Fibroblast of villous mesenchyme (primary cell): Measurements from ENCODE around the gene EFCAB10. TPM values are rescaled to one million over a fixed set of nuclear protein-coding genes. Genes with fewer than 3 reads are reported as not detected.
"Not testable (repeated sequence)": the region's sequence is repeated elsewhere in the genome, so short reads cannot be mapped to it uniquely, and the experiment has no call there.

Source experiments
- DNase-seq: peaks from one replicate; pipeline ENCODE4 v3.0.0-alpha.2; 2010; ENCODE audit warnings: low read depth
- H3K4me3 ChIP-seq: 2 replicates; pipeline ENCODE4 v1.5.1; 2011; ENCODE audit warnings: low read depth, mild to moderate bottlenecking, low read length
- total RNA-seq: library from RNA; depleted of rRNA; stranded (reverse); fragments of >200 nt; gene quantifications from 2 replicates; pipeline ENCODE4 v1.2.3, GENCODE V29; 2012
- TF ChIP-seq, protein P1 (sequence below): IDR thresholded peaks from 2 replicates; pipeline ENCODE4 v1.5.1; 2012; ENCODE audit warnings: low read depth, mild to moderate bottlenecking, low read length; ENCODE audit not compliant: insufficient read depth

EFCAB10 gene
- total RNA-seq, 1 donor, result under 0.01 TPM

- TF ChIP-seq, protein P1, sequence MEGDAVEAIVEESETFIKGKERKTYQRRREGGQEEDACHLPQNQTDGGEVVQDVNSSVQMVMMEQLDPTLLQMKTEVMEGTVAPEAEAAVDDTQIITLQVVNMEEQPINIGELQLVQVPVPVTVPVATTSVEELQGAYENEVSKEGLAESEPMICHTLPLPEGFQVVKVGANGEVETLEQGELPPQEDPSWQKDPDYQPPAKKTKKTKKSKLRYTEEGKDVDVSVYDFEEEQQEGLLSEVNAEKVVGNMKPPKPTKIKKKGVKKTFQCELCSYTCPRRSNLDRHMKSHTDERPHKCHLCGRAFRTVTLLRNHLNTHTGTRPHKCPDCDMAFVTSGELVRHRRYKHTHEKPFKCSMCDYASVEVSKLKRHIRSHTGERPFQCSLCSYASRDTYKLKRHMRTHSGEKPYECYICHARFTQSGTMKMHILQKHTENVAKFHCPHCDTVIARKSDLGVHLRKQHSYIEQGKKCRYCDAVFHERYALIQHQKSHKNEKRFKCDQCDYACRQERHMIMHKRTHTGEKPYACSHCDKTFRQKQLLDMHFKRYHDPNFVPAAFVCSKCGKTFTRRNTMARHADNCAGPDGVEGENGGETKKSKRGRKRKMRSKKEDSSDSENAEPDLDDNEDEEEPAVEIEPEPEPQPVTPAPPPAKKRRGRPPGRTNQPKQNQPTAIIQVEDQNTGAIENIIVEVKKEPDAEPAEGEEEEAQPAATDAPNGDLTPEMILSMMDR, result no peak
- peak overlapping the region; percentile 68 for H3K4me3 ChIP-seq
- DNase-seq, result peak; percentile 67
These were observed 60.1 kb downstream of the EFCAB10 start for GRCh38 chr7:105521027-105521716.

DNA sequence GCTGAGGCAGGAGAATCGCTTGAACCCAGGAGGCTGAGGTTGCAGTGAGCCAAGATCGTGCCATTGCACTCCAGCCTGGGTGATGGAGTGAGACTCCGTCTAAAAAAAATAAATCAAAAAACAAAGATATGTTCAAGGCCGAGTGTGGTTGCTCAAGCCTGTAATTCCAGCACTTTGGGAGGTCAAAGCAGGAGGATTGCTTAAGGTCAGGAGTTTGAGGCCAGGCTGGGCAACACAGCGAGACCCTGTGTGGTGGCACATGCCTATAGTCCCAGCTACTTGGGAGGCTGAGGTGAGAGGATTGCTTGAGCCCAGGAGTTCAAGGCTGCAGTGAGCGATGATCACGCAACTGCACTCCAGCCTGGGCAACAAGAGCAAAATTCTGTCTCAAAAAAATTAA, 60.7 kb downstream of the EFCAB10 start:
- DNase-seq, H3K4me3 ChIP-seq: not testable (repeated sequence)

DNA sequence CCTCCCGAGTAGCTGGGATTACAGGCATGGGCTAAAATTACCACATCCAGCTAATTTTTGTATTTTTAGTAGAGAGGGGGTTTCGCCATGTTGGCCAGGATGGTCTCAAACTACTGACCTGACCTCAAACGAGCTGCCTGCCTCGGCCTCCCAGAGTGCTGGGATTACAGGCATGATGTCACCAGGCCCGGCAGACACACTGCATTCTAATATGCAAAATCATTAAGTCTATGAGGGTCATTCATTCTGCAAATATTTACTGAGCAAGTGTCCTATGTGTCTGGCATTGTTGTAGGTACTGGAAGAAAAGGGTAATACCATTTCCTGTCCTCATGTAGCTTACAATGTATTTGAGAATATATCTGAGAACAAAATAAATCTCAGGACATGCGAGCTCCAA, 61.9 kb downstream of the EFCAB10 start:
- TF ChIP-seq, protein P1, result no peak
- no peak for DNase-seq
- H3K4me3 ChIP-seq, result no peak overlapping the region

GRCh38 chr7:105515610-105516009, 65.7 kb downstream of the EFCAB10 start:
- not testable (repeated sequence) for H3K4me3 ChIP-seq, DNase-seq

Other genes with a start within 250 kb of the EFCAB10 start
- gene SRPK2, start 192.6 kb downstream of the EFCAB10 start, total RNA-seq, result 60.9 and 64.7 TPM in 2 replicates
- gene PUS7, start 59.2 kb downstream of the EFCAB10 start, total RNA-seq, result 13.2 and 16.8 TPM in 2 replicates
- gene RINT1, start 49.3 kb downstream of the EFCAB10 start, total RNA-seq, result 13.9 and 22.5 TPM in 2 replicates